Upper lobe of right lung (tissue), 1 donor: ENCODE results near the gene ABCG4. TPM values are rescaled to one million over a fixed set of nuclear protein-coding genes. Genes with fewer than 3 reads are reported as not detected.

Source experiments
- ATAC-seq: fragments of 200-7000 bp; cut with Tn5 transposase; one replicate; pipeline ENCODE4 v1.9.1; 2020; ENCODE audit warnings: mild to moderate bottlenecking, moderate library complexity
- DNase-seq: peaks from one replicate; pipeline ENCODE4 v3.0.0-alpha.2; 2020
- H3K27ac ChIP-seq: fragments of 200-600 bp; one replicate; pipeline ENCODE4 v1.8.0; 2022
- H3K27me3 ChIP-seq: fragments of 200-600 bp; one replicate; pipeline ENCODE4 v1.8.0; 2022; ENCODE audit warnings: mild to moderate bottlenecking
- H3K36me3 ChIP-seq: fragments of 200-600 bp; one replicate; pipeline ENCODE4 v1.8.0; 2022
- H3K4me1 ChIP-seq: fragments of 200-600 bp; one replicate; pipeline ENCODE4 v1.8.0; 2022
- H3K4me3 ChIP-seq: fragments of 200-600 bp; one replicate; pipeline ENCODE4 v1.8.0; 2022; ENCODE audit warnings: mild to moderate bottlenecking
- H3K9me3 ChIP-seq: fragments of 200-600 bp; one replicate; pipeline ENCODE4 v1.8.0; 2022
- intact Hi-C: fragments of 100-400 bp; cut with DNase I; formaldehyde crosslinking; loops from one replicate; pipeline ENCODE4 v1.11.0; 2022
- total RNA-seq: library from RNA; stranded (reverse); fragmentation: NEBNext Ultra II Directional; extraction: Animal tissue kit (Norgen Biotek cat#: 25700); gene quantifications from one replicate; pipeline ENCODE4 v1.2.1, GENCODE V29; 2021
- TF ChIP-seq, protein P1 (sequence below): fragments of 200-600 bp; IDR thresholded peaks from one replicate; pipeline ENCODE4 v1.8.0; 2022; ENCODE audit warnings: antibody characterized with exemption
- donor health status: DM: no; HTN: yes; CAD: no; lungs with severe emphysema.

The ABCG4 gene
- total RNA-seq, 1 donor from 2014 or later = 0.14 TPM

DNA sequence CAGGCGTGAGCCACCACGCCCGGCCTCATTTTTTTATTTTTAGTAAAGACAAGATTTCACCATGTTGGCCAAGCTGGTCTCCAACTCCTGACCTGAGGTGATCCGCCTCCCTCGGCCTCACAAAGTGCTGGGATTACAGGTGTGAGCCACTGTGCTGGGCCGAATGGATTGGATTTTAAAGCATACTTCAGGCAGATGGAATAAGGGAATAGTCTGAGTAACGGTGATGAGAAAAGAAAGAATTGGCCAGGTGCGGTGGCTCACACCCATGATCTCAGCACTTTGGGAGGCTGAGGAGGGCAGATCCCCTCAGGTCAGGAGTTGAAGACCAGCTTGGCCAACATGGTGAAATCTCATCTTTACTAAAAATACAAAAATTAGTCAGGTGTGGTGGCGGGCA, 55.2 kb downstream of the ABCG4 start:
- ATAC-seq (no peak), DNase-seq (peak; percentile 29)
- Histone ChIP-seq H3K4me3 (no peak overlapping the region), H3K36me3 (no peaks in the 10 kb centered on the region), H3K4me1 (peaks cover 13% of the 10 kb centered on the region), H3K27me3 (no peaks in the 10 kb centered on the region), H3K9me3 (no peaks in the 10 kb centered on the region), H3K27ac (no peak overlapping the region)
- TF ChIP-seq, protein P1, sequence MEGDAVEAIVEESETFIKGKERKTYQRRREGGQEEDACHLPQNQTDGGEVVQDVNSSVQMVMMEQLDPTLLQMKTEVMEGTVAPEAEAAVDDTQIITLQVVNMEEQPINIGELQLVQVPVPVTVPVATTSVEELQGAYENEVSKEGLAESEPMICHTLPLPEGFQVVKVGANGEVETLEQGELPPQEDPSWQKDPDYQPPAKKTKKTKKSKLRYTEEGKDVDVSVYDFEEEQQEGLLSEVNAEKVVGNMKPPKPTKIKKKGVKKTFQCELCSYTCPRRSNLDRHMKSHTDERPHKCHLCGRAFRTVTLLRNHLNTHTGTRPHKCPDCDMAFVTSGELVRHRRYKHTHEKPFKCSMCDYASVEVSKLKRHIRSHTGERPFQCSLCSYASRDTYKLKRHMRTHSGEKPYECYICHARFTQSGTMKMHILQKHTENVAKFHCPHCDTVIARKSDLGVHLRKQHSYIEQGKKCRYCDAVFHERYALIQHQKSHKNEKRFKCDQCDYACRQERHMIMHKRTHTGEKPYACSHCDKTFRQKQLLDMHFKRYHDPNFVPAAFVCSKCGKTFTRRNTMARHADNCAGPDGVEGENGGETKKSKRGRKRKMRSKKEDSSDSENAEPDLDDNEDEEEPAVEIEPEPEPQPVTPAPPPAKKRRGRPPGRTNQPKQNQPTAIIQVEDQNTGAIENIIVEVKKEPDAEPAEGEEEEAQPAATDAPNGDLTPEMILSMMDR = no peak
- intact Hi-C loops = loop anchor here (10.0 kb wide), 1 partner anchor 111 kb away; the partner anchor contains the start of gene MCAM

DNA sequence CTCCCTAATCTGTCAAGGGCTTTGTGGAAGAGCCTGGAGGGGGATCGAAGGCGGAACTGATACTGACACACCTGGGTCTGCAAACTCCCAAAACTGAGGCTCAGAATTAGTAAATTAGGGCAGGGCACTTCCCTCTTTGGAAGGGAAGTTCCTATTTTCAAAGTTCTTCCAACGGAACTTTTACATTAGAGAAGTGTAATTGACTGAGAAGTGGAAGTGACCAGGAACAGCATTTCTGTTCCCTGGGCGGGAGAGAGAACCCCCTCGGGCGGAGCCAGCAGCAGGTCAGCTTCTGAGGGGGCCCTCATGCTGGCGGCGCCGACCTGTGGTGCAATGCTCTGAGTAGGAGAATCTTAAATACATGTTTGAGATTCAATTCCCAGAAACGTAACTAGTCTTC, 56.2 kb downstream of the ABCG4 start:
- Histone ChIP-seq H3K4me3 (peak overlapping the region; percentile 93), H3K9me3 (no peaks in the 10 kb centered on the region), H3K4me1 (peaks cover 13% of the 10 kb centered on the region), H3K27me3 (no peaks in the 10 kb centered on the region), H3K27ac (peak overlapping the region; percentile 85), H3K36me3 (no peaks in the 10 kb centered on the region)
- ATAC-seq (peak; percentile 9), DNase-seq (peak; percentile 77)
- TF ChIP-seq, protein P1 = no peak
- intact Hi-C loops = loop anchor here (10.0 kb wide), 1 partner anchor 110 kb away; the partner anchor contains the start of gene MCAM

DNA sequence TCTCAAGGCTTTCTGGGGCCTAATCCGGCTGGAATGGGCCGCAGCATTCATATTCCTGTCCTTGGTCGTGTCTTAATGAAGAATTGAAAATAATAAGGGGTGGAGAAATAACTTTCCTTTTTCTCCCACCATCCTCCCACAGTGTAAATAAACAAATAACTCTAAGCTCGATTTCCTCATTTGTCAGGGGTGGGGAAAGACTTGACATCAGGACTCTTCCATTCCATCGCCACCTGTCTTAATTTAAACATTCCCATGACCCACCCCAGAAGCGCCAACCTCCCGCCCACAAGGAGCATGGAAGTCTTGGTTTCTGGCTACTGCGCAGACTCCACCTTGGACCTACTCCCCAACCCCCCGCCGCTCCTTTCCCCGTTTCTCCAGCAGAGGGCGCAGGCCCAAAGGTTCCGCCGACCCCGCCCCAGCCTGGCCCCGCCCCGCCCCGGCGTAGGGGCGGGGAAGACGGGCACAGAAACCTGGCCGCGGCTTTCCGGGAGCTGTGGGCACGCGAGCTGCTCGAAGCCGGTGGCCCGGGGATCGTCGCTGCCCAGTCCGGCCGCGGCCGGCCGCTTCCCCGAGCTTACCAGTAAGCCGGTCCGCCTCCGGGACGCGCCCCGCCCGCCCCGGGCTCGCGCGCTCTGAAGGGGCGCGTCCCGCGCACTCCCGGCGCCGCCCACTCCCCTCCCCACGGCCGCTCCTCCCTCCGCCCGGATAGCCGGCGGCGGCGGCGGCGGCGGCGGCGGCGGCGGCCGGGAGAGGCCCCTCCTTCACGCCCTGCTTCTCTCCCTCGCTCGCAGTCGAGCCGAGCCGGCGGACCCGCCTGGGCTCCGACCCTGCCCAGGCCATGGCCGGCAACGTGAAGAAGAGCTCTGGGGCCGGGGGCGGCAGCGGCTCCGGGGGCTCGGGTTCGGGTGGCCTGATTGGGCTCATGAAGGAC, 57.0 kb downstream of the ABCG4 start, which contains the start of gene CBL:
CBL (plus strand) TSS at position 766 of the 937 bp plus-strand sequence; CDS start at position 845, 79 bp downstream.
- intact Hi-C loops = loop anchor here (10.0 kb wide), 1 partner anchor 109 kb away; the partner anchor contains the start of gene MCAM
- H3K36me3 ChIP-seq = no peaks in the 10 kb centered on the region
- peak within 1 kb of the TSS; percentile 85 for H3K27ac ChIP-seq
- ATAC-seq (peak; percentile 97), DNase-seq (peak; percentile 97)
- H3K4me3 ChIP-seq = peak within 1 kb of the TSS; percentile 93
- H3K27me3 ChIP-seq = no peaks in the 10 kb centered on the region
- TF ChIP-seq, protein P1 = peak; percentile 91
- H3K4me1 ChIP-seq = peaks cover 13% of the 10 kb centered on the region
- H3K9me3 ChIP-seq = no peaks in the 10 kb centered on the region

DNA sequence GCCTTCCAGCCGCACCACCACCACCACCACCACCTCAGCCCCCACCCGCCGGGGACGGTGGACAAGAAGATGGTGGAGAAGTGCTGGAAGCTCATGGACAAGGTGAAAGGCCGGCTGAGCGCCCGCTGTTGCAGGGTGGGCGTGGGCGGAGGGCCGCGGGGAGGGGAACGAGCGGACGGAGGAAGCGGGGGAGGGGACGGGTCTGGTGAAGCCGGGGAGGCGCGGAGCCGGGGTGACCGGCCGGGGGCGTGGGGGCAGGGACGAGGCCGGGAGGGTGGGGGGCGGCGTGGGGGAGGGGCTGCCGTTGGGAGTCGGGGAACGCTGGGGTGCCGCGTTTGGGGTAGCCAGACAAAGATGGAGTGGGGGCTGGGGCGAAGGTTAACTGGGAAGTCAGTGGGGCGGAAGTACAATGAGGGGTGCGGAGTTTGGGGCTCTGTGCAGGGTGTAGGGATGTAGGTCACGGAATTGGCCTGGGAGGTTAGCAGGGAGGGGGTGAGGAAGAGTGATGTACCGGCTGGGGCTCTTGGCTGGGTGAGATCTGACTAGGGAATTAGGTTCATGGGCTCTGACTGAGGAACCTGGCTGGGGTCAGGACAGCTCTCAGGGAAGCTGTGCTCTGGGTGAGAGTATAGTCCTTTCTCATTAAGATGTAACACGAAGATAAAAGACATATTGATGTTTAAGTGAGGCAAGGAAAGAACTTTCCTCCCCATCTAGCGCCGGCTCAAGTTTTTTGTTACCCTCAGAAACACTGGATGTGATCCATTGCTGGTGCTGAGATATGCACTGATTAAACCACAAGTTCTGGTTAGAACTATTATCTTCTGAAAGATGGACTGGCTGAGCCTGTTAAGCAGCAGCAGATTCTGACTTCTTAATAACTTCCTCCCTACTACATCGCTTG, 57.9 kb downstream of the ABCG4 start:
- intact Hi-C loops = loop anchor here (10.0 kb wide), 1 partner anchor 108 kb away; the partner anchor contains the start of gene MCAM
- TF ChIP-seq, protein P1 = no peak

DNA sequence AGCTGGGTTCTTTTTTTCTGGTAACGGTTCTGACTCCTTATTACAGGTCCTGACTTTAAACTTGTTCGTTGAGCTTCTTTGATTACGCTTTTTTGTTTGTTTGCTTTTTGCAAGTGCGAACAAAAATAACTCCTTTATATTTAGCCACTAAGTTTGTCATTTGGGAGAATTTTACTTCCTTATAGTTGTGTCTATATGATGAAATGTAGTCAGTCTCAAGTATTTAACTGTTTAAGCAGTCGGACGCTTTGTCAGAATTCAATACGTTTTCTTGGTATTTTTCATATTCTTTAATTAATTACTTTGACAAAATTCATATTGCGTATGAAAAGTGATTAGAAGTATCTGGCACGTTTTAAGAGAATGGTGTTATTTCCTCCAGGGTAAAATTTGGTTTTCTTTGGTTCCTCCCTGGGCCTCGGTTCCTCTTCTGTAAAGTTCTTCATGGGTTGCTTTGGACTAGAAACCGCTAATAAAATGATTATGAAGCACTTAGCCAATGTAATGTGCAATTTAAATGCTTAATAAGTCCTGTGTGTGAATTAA, 58.6 kb downstream of the ABCG4 start:
- peaks cover 13% of the 10 kb centered on the region for H3K4me1 ChIP-seq
- H3K9me3 ChIP-seq = no peaks in the 10 kb centered on the region
- no peaks in the 10 kb centered on the region for H3K27me3 ChIP-seq
- H3K27ac ChIP-seq = peak overlapping the region; percentile 85
- no peak for ATAC-seq
- peak overlapping the region; percentile 93 for H3K4me3 ChIP-seq
- no peak for DNase-seq
- intact Hi-C loops = loop anchor here (10.0 kb wide), 1 partner anchor 107 kb away; the partner anchor contains the start of gene MCAM
- TF ChIP-seq, protein P1 = no peak
- no peaks in the 10 kb centered on the region for H3K36me3 ChIP-seq

More for the DNA sequence above, 57.9 kb downstream of the ABCG4 start:
- Histone ChIP-seq H3K4me1 (peaks cover 13% of the 10 kb centered on the region), H3K36me3 (no peaks in the 10 kb centered on the region), H3K27ac (peak overlapping the region; percentile 85), H3K27me3 (no peaks in the 10 kb centered on the region), H3K9me3 (no peaks in the 10 kb centered on the region), H3K4me3 (peak overlapping the region; percentile 93)
- DNase-seq = peak; percentile 90
- peak; percentile 62 for ATAC-seq
